IMR-90 (cell line): ENCODE measurements around the gene LDLRAD3. TPM values are rescaled to one million over a fixed set of nuclear protein-coding genes. Genes with fewer than 3 reads are reported as not detected.

Experiments used
- ATAC-seq: fragments of 200-7000 bp; cut with Tn5 transposase; 2 replicates; pipeline ENCODE4 v1.9.1; 2020; ENCODE audit warnings: low read depth, mild to moderate bottlenecking, moderate library complexity
- BruUV-seq: library from RNA; stranded (reverse); fragments of 400-500 nt; replicated peaks from 2 replicates; lab custom pipeline; 2021; lab: Mats Ljungman, UMichigan
- CTCF ChIA-PET: fragments of 300-600 bp; formaldehyde crosslinking; extraction: SDS; loops from one replicate; lab custom pipeline; 2021; ENCODE audit warnings: antibody characterized with exemption; lab: Yijun Ruan, JAX
- POLR2A ChIA-PET: fragments of 300-600 bp; sonication (Branson Sonifier 250); formaldehyde crosslinking; loops from one replicate; lab custom pipeline; 2022; ENCODE audit warnings: antibody characterized with exemption; ENCODE audit not compliant: unreplicated experiment; lab: Charles Lee
- DNase-seq: peaks from one replicate; pipeline ENCODE4 v3.0.0; 2013
- H2AFZ ChIP-seq: replicated peaks from 2 replicates; pipeline ENCODE3; 2013; ENCODE audit warnings: low read length, mild to moderate bottlenecking; ENCODE audit not compliant: poor library complexity
- H2AK5ac ChIP-seq: 2 replicates; pipeline ENCODE4 v1.6.1; 2013; ENCODE audit warnings: low read depth, low read length, inconsistent platforms
- H2AK9ac ChIP-seq: replicated peaks from 2 replicates; pipeline ENCODE3; 2013; ENCODE audit warnings: mild to moderate bottlenecking, low read depth, low read length, moderate library complexity; ENCODE audit not compliant: poor library complexity
- H2BK120ac ChIP-seq: 2 replicates; pipeline ENCODE4 v1.6.1; 2013; ENCODE audit warnings: low read depth, low read length, inconsistent platforms
- H2BK15ac ChIP-seq: 3 replicates; pipeline ENCODE4 v1.6.1; 2013; ENCODE audit warnings: low read depth, low read length, inconsistent platforms
- H2BK20ac ChIP-seq: 2 replicates; pipeline ENCODE4 v1.6.1; 2013; ENCODE audit warnings: low read depth, mild to moderate bottlenecking, inconsistent platforms, low read length, moderate library complexity
- H2BK5ac ChIP-seq: 2 replicates; pipeline ENCODE4 v1.6.1; 2013; ENCODE audit warnings: mild to moderate bottlenecking, low read depth, low read length, inconsistent platforms; ENCODE audit not compliant: poor library complexity, severe bottlenecking
- H3K14ac ChIP-seq: replicated peaks from 2 replicates; pipeline ENCODE4 v1.6.1; 2013; ENCODE audit warnings: low read depth, low read length, inconsistent platforms
- H3K18ac ChIP-seq: 2 replicates; pipeline ENCODE4 v1.6.1; 2013; ENCODE audit warnings: low read depth, low read length, control low read depth
- H3K23ac ChIP-seq: 2 replicates; pipeline ENCODE4 v1.6.1; 2013; ENCODE audit warnings: low read depth, low read length, inconsistent platforms
- H3K27ac ChIP-seq: 2 replicates; pipeline ENCODE4 v1.5.1; 2013; ENCODE audit warnings: mild to moderate bottlenecking, control low read depth, low read length; ENCODE audit not compliant: insufficient read depth
- H3K27me3 ChIP-seq: 2 replicates; pipeline ENCODE4 v1.6.1; 2013; ENCODE audit warnings: low read length; ENCODE audit not compliant: control insufficient read depth, insufficient read depth
- H3K36me3 ChIP-seq: 2 replicates; pipeline ENCODE4 v1.6.1; 2013; ENCODE audit warnings: low read length, mixed read lengths; ENCODE audit not compliant: control insufficient read depth, insufficient read depth
- H3K4ac ChIP-seq: 2 replicates; pipeline ENCODE4 v1.6.1; 2013; ENCODE audit warnings: low read depth, low read length, inconsistent platforms
- H3K4me1 ChIP-seq: 2 replicates; pipeline ENCODE4 v1.6.1; 2013; ENCODE audit warnings: low read length, mixed read lengths; ENCODE audit not compliant: control insufficient read depth, insufficient read depth
- H3K4me2 ChIP-seq: 2 replicates; pipeline ENCODE4 v1.6.1; 2013; ENCODE audit warnings: low read depth, mild to moderate bottlenecking, control low read depth, low read length, moderate library complexity
- H3K4me3 ChIP-seq: 2 replicates; pipeline ENCODE4 v1.5.1; 2013; ENCODE audit warnings: low read depth, mild to moderate bottlenecking, control low read depth, low read length, moderate library complexity; ENCODE audit not compliant: insufficient read depth
- H3K56ac ChIP-seq: 2 replicates; pipeline ENCODE4 v1.6.1; 2013; ENCODE audit warnings: low read length, inconsistent platforms; ENCODE audit not compliant: insufficient read depth; ENCODE audit errors: extremely low read depth
- H3K79me1 ChIP-seq, 2 experiments: 2 replicates each; pipeline ENCODE4 v1.6.1; 2013; ENCODE audit warnings: low read length in 2 of 2, inconsistent platforms in 1 of 2, low read depth in 1 of 2
- H3K9ac ChIP-seq: 2 replicates; pipeline ENCODE4 v1.6.1; 2013; ENCODE audit warnings: low read depth, low read length, control low read depth
- H3K9me1 ChIP-seq: 2 replicates; pipeline ENCODE4 v1.6.1; 2013; ENCODE audit warnings: low read length, inconsistent platforms; ENCODE audit not compliant: insufficient read depth
- H3K9me3 ChIP-seq: 2 replicates; pipeline ENCODE4 v1.6.1; 2013; ENCODE audit warnings: low read length; ENCODE audit not compliant: control insufficient read depth, insufficient read depth
- H4K20me1 ChIP-seq: 2 replicates; pipeline ENCODE4 v1.6.1; 2013; ENCODE audit warnings: low read length, inconsistent platforms; ENCODE audit not compliant: insufficient read depth
- H4K5ac ChIP-seq: 2 replicates; pipeline ENCODE4 v1.6.1; 2013; ENCODE audit warnings: mild to moderate bottlenecking, low read depth, low read length, control low read depth
- H4K8ac ChIP-seq, 2 experiments: 2 replicates each; pipeline ENCODE4 v1.6.1; 2013; ENCODE audit warnings: low read depth in 2 of 2, low read length in 2 of 2, control low read depth in 1 of 2, inconsistent platforms in 1 of 2
- H4K91ac ChIP-seq: 2 replicates; pipeline ENCODE4 v1.6.1; 2013; ENCODE audit warnings: low read depth, low read length, inconsistent platforms; ENCODE audit not compliant: insufficient read depth
- BHLHE40 ChIP-seq: fragments of 150-350 bp; IDR thresholded peaks from 2 replicates; pipeline ENCODE4 v1.6.1; 2016; ENCODE audit warnings: mild to moderate bottlenecking, low read depth, low read length
- CHD1 ChIP-seq: IDR thresholded peaks from 2 replicates; pipeline ENCODE4 v1.6.1; 2012; ENCODE audit warnings: low read depth, low read length, improper control_type of control experiment
- FOS ChIP-seq: fragments of 150-350 bp; IDR thresholded peaks from 2 replicates; pipeline ENCODE4 v1.6.1; 2016; ENCODE audit warnings: low read depth, low read length
- MAFK ChIP-seq: IDR thresholded peaks from 2 replicates; pipeline ENCODE4 v1.6.1; 2012; ENCODE audit warnings: low read depth, low read length, improper control_type of control experiment
- MAZ ChIP-seq: IDR thresholded peaks from 2 replicates; pipeline ENCODE4 v1.6.1; 2012; ENCODE audit warnings: low read depth, mild to moderate bottlenecking, low read length, improper control_type of control experiment, moderate library complexity, borderline replicate concordance
- MXI1 ChIP-seq: IDR thresholded peaks from 2 replicates; pipeline ENCODE4 v1.6.1; 2012; ENCODE audit warnings: low read depth, mild to moderate bottlenecking, low read length, moderate library complexity, borderline replicate concordance
- NFE2L2 ChIP-seq: fragments of 150-350 bp; IDR thresholded peaks from 2 replicates; pipeline ENCODE4 v1.6.1; 2016; ENCODE audit warnings: low read depth, mild to moderate bottlenecking, low read length
- POLR2A ChIP-seq: IDR thresholded peaks from 2 replicates; pipeline ENCODE4 v1.6.1; 2012; ENCODE audit warnings: mild to moderate bottlenecking, low read depth, low read length
- RAD21 ChIP-seq: IDR thresholded peaks from 2 replicates; pipeline ENCODE4 v1.6.1; 2012; ENCODE audit warnings: low read length, improper control_type of control experiment
- RCOR1 ChIP-seq: IDR thresholded peaks from 2 replicates; pipeline ENCODE4 v1.6.1; 2012; ENCODE audit warnings: mild to moderate bottlenecking, low read length, improper control_type of control experiment; ENCODE audit not compliant: insufficient replicate concordance
- RFX5 ChIP-seq: IDR thresholded peaks from 2 replicates; pipeline ENCODE4 v1.8.0; 2012; ENCODE audit warnings: low read depth, mild to moderate bottlenecking, low read length, moderate library complexity
- WGBS, 2 experiments: methylation state at CpG; one replicate each; pipeline versions ENCODE4 v1.1.5 to v1.1.7; 2013; ENCODE audit warnings: missing lambda C conversion rate in 2 of 2; ENCODE audit not compliant: insufficient read length in 1 of 2; ENCODE audit errors: extremely low coverage in 2 of 2; 5-methylcytosine and 5-hydroxymethylcytosine counted together
- dilution Hi-C: fragments of 300-500 bp; cut with HindIII; formaldehyde crosslinking; loops from one replicate; pipeline ENCODE4 v1.14.3; 2018; ENCODE audit warnings: low sequenced_read_pairs; ENCODE audit not compliant: unreplicated experiment
- in situ Hi-C: fragments of 300-500 bp; cut with MboI; formaldehyde crosslinking; loops from 3 replicates; pipeline ENCODE4 v1.14.3; 2019; ENCODE audit warnings: low sequenced_read_pairs, inconsistent platforms, mixed read lengths
- intact Hi-C: fragments of 100-400 bp; cut with micrococcal nuclease; formaldehyde crosslinking; loops from 2 replicates; pipeline ENCODE4 v1.10.0; 2022
- polyA plus RNA-seq, 3 experiments: library from polyadenylated mRNA; depleted of rRNA; stranded (reverse); fragments of >200 nt; gene quantifications; 2 replicates each; pipeline ENCODE4 v1.2.3, GENCODE V29; 2012; ENCODE audit warnings: low replicate concordance in 1 of 3
- total RNA-seq: library from RNA; depleted of rRNA; stranded (reverse); fragments of >200 nt; gene quantifications from 2 replicates; pipeline ENCODE4 v1.2.3, GENCODE V29; 2012
- TF ChIP-seq, protein P1 (sequence below): conservative IDR thresholded peaks from 2 replicates; pipeline ENCODE4 v1.5.1; 2012; ENCODE audit warnings: mild to moderate bottlenecking, low read depth, low read length, improper control_type of control experiment
- TF ChIP-seq, protein P2 (sequence below): fragments of 150-350 bp; IDR thresholded peaks from 2 replicates; pipeline ENCODE4 v1.6.1; 2017; ENCODE audit warnings: mild to moderate bottlenecking, antibody characterized with exemption, low read length, low read depth
- TF ChIP-seq, protein P3 (sequence below): fragments of 150-350 bp; IDR thresholded peaks from 2 replicates; pipeline ENCODE4 v1.6.1; 2016; ENCODE audit warnings: low read depth, mild to moderate bottlenecking, low read length, moderate library complexity, borderline replicate concordance

The LDLRAD3 gene
- total and polyA plus RNA-seq, 2 of the 4 experiments (the other 2 are of a cell fraction), result 2.7 to 6.4 TPM

DNA sequence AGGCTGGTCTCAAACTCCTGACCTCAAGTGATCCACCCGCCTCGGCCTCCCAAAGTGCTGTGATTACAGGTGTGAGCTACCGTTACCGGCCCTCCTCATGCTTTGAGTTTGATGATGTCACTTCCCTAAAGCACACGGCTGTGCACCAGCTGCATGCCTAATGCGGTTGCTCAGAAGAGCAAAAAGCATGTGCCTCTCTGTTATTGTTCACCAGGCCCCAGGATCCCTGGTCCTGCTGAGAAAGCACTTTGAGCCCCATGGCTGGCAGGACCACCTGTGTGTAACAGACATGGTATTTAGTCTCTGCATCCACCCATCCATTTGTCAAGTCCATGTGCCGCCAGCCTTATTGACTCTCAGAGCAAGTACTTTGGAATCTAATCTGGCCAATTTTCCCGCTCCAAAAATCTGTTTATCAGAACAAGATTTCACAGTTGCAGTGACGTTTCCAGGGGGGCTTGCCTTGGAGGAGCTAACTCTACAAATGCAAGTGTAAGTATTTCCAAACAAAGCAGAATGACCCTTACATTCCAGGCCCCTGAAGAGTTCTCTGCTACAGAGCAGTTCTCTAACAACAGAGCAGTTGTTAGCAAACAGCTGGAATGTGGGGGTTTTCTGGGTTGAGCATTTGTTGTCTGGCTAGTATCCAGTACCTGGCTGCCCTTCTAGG is 89.4 kb downstream of the LDLRAD3 start:
- dilution Hi-C loops (no loop called here), intact Hi-C loops (loop anchor here (5.0 to 10.0 kb wide), 3 partner anchors 91 to 416 kb away; partner anchors contain the start of genes FJX1 and LDLRAD3), in situ Hi-C loops (loop anchor here (10.0 kb wide), 1 partner anchor 232 kb away; no protein-coding TSS in a partner anchor)
- ATAC-seq, result peak; percentile 45
- H3K4ac ChIP-seq, result no peak overlapping the region
- peaks cover 12% of the 10 kb centered on the region for H3K9me1 ChIP-seq
- no peak overlapping the region for H3K4me2 ChIP-seq
- peak overlapping the region; percentile 52; the same call in 1 of the 2 replicates for H2BK20ac ChIP-seq
- H2BK5ac ChIP-seq, result no peak overlapping the region
- H3K9ac ChIP-seq, result no peak overlapping the region
- no peak for TF ChIP-seq BHLHE40
- TF ChIP-seq CHD1, result no peak
- TF ChIP-seq NFE2L2, result no peak
- no peak for TF ChIP-seq MAFK
- TF ChIP-seq, protein P1, sequence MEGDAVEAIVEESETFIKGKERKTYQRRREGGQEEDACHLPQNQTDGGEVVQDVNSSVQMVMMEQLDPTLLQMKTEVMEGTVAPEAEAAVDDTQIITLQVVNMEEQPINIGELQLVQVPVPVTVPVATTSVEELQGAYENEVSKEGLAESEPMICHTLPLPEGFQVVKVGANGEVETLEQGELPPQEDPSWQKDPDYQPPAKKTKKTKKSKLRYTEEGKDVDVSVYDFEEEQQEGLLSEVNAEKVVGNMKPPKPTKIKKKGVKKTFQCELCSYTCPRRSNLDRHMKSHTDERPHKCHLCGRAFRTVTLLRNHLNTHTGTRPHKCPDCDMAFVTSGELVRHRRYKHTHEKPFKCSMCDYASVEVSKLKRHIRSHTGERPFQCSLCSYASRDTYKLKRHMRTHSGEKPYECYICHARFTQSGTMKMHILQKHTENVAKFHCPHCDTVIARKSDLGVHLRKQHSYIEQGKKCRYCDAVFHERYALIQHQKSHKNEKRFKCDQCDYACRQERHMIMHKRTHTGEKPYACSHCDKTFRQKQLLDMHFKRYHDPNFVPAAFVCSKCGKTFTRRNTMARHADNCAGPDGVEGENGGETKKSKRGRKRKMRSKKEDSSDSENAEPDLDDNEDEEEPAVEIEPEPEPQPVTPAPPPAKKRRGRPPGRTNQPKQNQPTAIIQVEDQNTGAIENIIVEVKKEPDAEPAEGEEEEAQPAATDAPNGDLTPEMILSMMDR, result no peak
- TF ChIP-seq FOS, result no peak
- no peak for TF ChIP-seq MXI1
- TF ChIP-seq MAZ, result no peak; the same call in 1 of the 2 replicates
- TF ChIP-seq POLR2A, result no peak
- TF ChIP-seq RAD21, result no peak
- TF ChIP-seq RCOR1, result no peak
- TF ChIP-seq, protein P2, sequence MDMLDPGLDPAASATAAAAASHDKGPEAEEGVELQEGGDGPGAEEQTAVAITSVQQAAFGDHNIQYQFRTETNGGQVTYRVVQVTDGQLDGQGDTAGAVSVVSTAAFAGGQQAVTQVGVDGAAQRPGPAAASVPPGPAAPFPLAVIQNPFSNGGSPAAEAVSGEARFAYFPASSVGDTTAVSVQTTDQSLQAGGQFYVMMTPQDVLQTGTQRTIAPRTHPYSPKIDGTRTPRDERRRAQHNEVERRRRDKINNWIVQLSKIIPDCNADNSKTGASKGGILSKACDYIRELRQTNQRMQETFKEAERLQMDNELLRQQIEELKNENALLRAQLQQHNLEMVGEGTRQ, result no peak
- TF ChIP-seq, protein P3, sequence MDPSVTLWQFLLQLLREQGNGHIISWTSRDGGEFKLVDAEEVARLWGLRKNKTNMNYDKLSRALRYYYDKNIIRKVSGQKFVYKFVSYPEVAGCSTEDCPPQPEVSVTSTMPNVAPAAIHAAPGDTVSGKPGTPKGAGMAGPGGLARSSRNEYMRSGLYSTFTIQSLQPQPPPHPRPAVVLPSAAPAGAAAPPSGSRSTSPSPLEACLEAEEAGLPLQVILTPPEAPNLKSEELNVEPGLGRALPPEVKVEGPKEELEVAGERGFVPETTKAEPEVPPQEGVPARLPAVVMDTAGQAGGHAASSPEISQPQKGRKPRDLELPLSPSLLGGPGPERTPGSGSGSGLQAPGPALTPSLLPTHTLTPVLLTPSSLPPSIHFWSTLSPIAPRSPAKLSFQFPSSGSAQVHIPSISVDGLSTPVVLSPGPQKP, result no peak
- no peak for TF ChIP-seq RFX5
- H4K91ac ChIP-seq, result no peak overlapping the region
- peak overlapping the region; percentile 35; the same call in 1 of the 2 replicates for H2AK5ac ChIP-seq
- CTCF ChIA-PET, result interaction anchor here (1.4 kb wide), 1 partner anchor 98 kb away, joined by 4 read pairs; no protein-coding TSS in a partner anchor
- no peak overlapping the region for H2BK15ac ChIP-seq
- peak; percentile 66 for DNase-seq
- no peak overlapping the region for H3K23ac ChIP-seq
- H3K14ac ChIP-seq, result no peak overlapping the region
- no peak overlapping the region for H3K56ac ChIP-seq
- peak overlapping the region; percentile 32 for H2AK9ac ChIP-seq
- no peak overlapping the region for H3K4me3 ChIP-seq
- H4K8ac ChIP-seq, result no peak overlapping the region
- no peak overlapping the region for H3K18ac ChIP-seq
- no peaks in the 10 kb centered on the region for H3K27me3 ChIP-seq
- H3K9me3 ChIP-seq, result no peaks in the 10 kb centered on the region
- 0 out of 2 replicates have a peak overlapping the region, but pooled peaks have one; percentile 27 for H2BK120ac ChIP-seq
- BruUV-seq, result no TSS peak
- POLR2A ChIA-PET, result no interaction called here
- H3K36me3 ChIP-seq, result no peaks in the 10 kb centered on the region
- H2AFZ ChIP-seq, result peak overlapping the region; percentile 52
- no peak overlapping the region for H4K5ac ChIP-seq
- peaks cover 25% of the 10 kb centered on the region for H3K4me1 ChIP-seq
- H4K20me1 ChIP-seq, result no peaks in the 10 kb centered on the region
- WGBS, 2 experiments, result 94% methylated on average over 6 of the region's 9 CpGs; no CpG with 5 or more reads in 1 of the 2 experiments
- H3K27ac ChIP-seq, result no peak overlapping the region
- H3K79me1 ChIP-seq, result peaks cover 0 to 33% of the 10 kb centered on the region in 2 experiments
